Uterus (tissue), 2 donors: ENCODE results near the gene FEV.

ENCODE experiments used
- CTCF ChIP-seq, 4 experiments: fragments of 200-600 bp in 2 of 4; fragments of 450-650 bp in 2 of 4; sonication (generic) in 2 of 4; IDR thresholded peaks; one replicate each; pipeline ENCODE4 v1.5.1; 2016 to 2019; ENCODE audit warnings: antibody characterized with exemption in 4 of 4, mild to moderate bottlenecking in 2 of 4, moderate library complexity in 1 of 4
- POLR2A ChIP-seq, 2 donors: fragments of 450-650 bp; IDR thresholded peaks; one replicate each; pipeline ENCODE4 v1.6.1; 2016; ENCODE audit warnings: antibody characterized with exemption in 2 of 2, mild to moderate bottlenecking in 1 of 2, moderate library complexity in 1 of 2

GRCh38 chr2:219030177-219030940, 45.4 kb upstream of the FEV start:
- TF ChIP-seq POLR2A (IDR thresholded peaks at IDR 0.05): no peak
- TF ChIP-seq CTCF (IDR thresholded peaks at IDR 0.05): no peak
